ENCODE data around the gene NKPD1. TPM values are rescaled to one million over a fixed set of nuclear protein-coding genes. Genes with fewer than 3 reads are reported as not detected.
A peak's percentile ranks its signal among the peaks of the same experiment; 100 is the strongest.

The NKPD1 gene
- total RNA-seq, 6 experiments from 2014 or later: 0.06 TPM; not detected in 5

- Histone ChIP-seq H3K27ac (no peak overlapping the region), H3K27me3 (no peaks in the 10 kb centered on the region), H3K4me1 (peaks cover 0 to 8% (median 4%) of the 10 kb centered on the region in 4 donors), H3K4me3 (no peak overlapping the region), H3K36me3 (no peaks in the 10 kb centered on the region), H3K9me3 (no peaks in the 10 kb centered on the region)
- no peak for TF ChIP-seq POLR2A (IDR thresholded peaks at IDR 0.05)
- DNase-seq (no peak), ATAC-seq (no peak)
- 91% methylated on average over 4 of the region's 18 CpGs for WGBS (ENCODE audit: insufficient coverage, low coverage, low lambda C conversion rate, missing lambda C conversion rate)
- intact Hi-C loops (cut with DNase I): no loop called here
Observed at GRCh38 chr19:45172611-45173208, 11.9 kb upstream of the NKPD1 start.

GRCh38 chr19:45172173-45172572 is 11.4 kb upstream of the NKPD1 start:
- no peaks in the 10 kb centered on the region for H3K36me3 ChIP-seq
- TF ChIP-seq POLR2A (IDR thresholded peaks at IDR 0.05): no peak
- TF ChIP-seq CTCF (IDR thresholded peaks at IDR 0.05): no peak
- DNase-seq: no peak
- H3K27me3 ChIP-seq: no peaks in the 10 kb centered on the region
- no peak overlapping the region for H3K4me3 ChIP-seq
- peaks cover 0 to 3% (median 1%) of the 10 kb centered on the region in 4 donors for H3K4me1 ChIP-seq
- H3K9me3 ChIP-seq: no peaks in the 10 kb centered on the region
- no CpG with 5 or more reads among the region's 4 CpGs for WGBS (ENCODE audit: insufficient coverage, low coverage, low lambda C conversion rate, missing lambda C conversion rate)
- ATAC-seq: no peak
- intact Hi-C loops (cut with DNase I): no loop called here
- H3K27ac ChIP-seq: no peak overlapping the region

GRCh38 chr19:45171211-45171623 is 10.4 kb upstream of the NKPD1 start:
- no peaks in the 10 kb centered on the region for H3K4me1 ChIP-seq
- intact Hi-C loops (cut with DNase I): no loop called here
- no peaks in the 10 kb centered on the region for H3K36me3 ChIP-seq
- H3K27ac ChIP-seq: peak overlapping the region in 1 of 3 donors; percentile 21
- no peaks in the 10 kb centered on the region for H3K9me3 ChIP-seq
- TF ChIP-seq POLR2A (IDR thresholded peaks at IDR 0.05): no peak
- TF ChIP-seq CTCF (IDR thresholded peaks at IDR 0.05): no peak
- no peak overlapping the region for H3K4me3 ChIP-seq
- ATAC-seq: peak; percentile 57 to 70 (median 59)
- H3K27me3 ChIP-seq: no peaks in the 10 kb centered on the region
- 42% methylated on average over 7 of the region's 7 CpGs for whole genome bisulfite sequencing (ENCODE audit: insufficient coverage, low coverage, low lambda C conversion rate, missing lambda C conversion rate)
- no peak for DNase-seq

GRCh38 chr19:45170146-45171106 is 9.6 kb upstream of the NKPD1 start:
- TF ChIP-seq POLR2A (IDR thresholded peaks at IDR 0.05) (no peak), CTCF (IDR thresholded peaks at IDR 0.05) (no peak)
- Histone ChIP-seq H3K4me3 (no peak overlapping the region), H3K27ac (peak overlapping the region in 1 of 3 donors; percentile 21), H3K27me3 (no peaks in the 10 kb centered on the region), H3K4me1 (no peaks in the 10 kb centered on the region), H3K9me3 (no peaks in the 10 kb centered on the region), H3K36me3 (no peaks in the 10 kb centered on the region)
- WGBS (ENCODE audit: insufficient coverage, low coverage, low lambda C conversion rate, missing lambda C conversion rate): 44% methylated on average over 2 of the region's 21 CpGs
- DNase-seq: no peak
- no peak for ATAC-seq
- intact Hi-C loops (cut with DNase I): no loop called here

- Histone ChIP-seq H3K9me3 (no peaks in the 10 kb centered on the region), H3K4me3 (no peak overlapping the region), H3K4me1 (no peaks in the 10 kb centered on the region), H3K27me3 (no peaks in the 10 kb centered on the region), H3K27ac (no peak overlapping the region), H3K36me3 (no peaks in the 10 kb centered on the region)
- WGBS (ENCODE audit: insufficient coverage, low coverage, low lambda C conversion rate, missing lambda C conversion rate): 100% methylated on average over 3 of the region's 10 CpGs
- ATAC-seq (no peak), DNase-seq (no peak)
- no peak for TF ChIP-seq CTCF (IDR thresholded peaks at IDR 0.05)
- no peak for TF ChIP-seq POLR2A (IDR thresholded peaks at IDR 0.05)
- intact Hi-C loops (cut with DNase I): no loop called here
Observed at GRCh38 chr19:45169602-45170001, 8.8 kb upstream of the NKPD1 start.
